HG02588 (cell line): ENCODE results near the gene SRA1.
A peak's percentile ranks its signal among the peaks of the same experiment; 100 is the strongest.

Experiments used
- ATAC-seq: cut with Tn5 transposase; IDR thresholded peaks from one replicate; pipeline ENCODE4 v1.9.1; 2021; ENCODE audit warnings: mild to moderate bottlenecking, moderate library complexity; ENCODE audit not compliant: unreplicated experiment

The SRA1 gene

DNA sequence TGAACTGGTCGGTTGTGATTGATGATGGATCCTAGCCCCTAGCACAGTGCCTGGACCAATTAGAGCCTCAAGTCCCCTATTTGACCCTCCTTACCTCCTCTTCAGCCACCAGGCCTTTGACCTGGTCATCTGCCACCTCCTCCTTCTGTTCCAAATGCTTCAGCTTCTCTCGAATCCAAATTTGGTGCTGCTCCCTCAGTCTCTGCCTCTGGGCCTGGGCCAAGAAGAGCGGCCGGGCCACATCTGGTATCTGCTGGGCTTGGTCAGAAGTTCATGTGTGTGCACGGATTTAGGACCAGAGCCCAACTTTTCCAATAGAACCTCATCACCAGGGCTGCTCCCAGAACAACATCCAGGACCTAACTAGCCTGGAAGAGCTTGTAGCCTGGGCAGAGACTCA is 13.8 kb upstream of the SRA1 start:
- ATAC-seq, result no peak

DNA sequence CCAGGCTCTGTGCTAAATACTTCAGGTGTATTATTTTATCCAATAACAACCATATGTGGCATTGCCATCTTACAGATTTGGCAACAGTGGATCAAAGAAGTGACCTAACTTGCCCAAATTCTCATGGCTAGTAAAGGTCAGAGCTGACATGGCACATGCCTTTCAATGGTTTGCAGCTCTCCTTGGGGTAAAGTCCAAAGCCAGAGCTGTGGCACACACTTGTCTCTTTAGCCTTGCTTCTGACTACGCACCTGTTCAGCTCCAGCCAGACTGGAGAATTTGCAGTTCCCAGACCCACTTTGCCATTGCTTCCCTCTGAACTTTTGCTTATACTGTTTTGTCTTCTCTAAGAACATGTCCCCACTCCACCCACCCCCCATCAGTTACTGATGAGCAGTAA is 13.2 kb upstream of the SRA1 start:
- no peak for ATAC-seq

DNA sequence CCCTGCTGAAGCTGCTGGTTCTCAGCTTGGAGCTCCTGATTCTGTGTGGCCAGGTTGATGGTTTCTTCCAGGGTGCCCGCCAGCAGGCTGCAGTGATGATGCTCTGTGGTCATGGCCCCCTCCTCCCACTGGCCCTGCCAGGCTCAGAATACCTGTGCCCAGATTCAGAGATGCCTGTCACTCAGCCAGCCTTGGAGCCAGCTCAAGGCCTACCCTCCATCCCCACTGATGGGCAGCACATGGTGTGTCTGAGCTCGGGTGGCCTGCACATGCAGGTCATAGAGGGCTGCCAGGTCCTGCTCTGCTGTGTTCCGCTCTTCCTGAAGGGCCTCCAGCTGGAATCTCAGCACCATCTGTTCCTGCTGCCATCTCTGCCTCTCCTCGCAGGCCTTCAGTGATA is 12.8 kb upstream of the SRA1 start:
- ATAC-seq, result no peak

DNA sequence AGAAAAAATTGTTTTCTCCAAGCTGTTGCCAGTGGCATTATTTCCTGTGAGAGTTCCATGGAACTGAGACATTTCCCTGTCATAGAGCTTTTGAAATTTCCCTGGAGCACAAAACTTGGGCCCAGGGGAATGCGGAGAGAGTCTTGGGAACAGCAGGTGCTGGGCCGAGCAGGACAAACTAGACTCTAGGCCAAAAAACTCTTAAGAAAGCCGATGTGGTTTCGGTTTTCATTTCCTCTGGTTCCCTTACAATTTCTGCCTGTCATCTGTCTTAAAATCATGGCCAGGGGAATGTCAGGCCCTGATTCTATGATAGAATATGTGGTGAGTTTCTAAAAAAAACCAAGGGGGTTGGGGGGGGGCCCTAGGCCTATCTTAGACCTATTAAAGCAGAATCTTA is 11.9 kb upstream of the SRA1 start:
- ATAC-seq, result no peak

DNA sequence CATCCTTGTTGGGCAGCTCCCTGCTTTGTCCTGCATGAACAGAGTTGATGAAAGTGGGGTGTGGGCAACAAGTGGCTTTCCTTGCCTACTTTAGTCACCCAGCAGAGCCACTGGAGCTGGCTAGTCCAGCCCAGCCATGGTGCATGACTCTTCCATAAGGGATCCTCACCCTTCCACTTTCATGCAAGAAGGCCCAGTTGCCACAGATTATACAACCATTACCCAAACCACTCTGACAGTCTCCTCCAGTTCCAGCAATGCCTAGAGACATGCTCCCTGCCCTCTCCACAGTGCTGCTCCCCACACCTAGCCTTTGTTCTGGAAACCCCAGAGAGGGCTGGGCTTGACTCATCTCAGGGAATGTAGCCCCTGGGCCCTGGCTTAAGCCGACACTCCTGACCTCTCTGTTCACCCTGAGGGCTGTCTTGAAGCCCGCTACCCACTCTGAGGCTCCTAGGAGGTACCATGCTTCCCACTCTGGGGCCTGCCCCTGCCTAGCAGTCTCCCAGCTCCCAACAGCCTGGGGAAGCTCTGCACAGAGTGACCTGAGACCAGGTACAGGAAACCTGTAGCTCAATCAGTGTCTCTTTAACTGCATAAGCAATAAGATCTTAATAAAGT is 11.3 kb upstream of the SRA1 start:
- ATAC-seq, result no peak

DNA sequence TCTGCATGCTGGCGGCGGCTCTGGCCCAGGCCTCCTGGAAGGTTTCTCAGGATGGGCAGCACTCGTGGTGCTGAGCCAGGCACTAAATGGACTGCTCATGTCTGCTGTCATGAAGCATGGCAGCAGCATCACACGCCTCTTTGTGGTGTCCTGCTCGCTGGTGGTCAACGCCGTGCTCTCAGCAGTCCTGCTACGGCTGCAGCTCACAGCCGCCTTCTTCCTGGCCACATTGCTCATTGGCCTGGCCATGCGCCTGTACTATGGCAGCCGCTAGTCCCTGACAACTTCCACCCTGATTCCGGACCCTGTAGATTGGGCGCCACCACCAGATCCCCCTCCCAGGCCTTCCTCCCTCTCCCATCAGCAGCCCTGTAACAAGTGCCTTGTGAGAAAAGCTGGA is 10.6 kb upstream of the SRA1 start:
- no peak for ATAC-seq

DNA sequence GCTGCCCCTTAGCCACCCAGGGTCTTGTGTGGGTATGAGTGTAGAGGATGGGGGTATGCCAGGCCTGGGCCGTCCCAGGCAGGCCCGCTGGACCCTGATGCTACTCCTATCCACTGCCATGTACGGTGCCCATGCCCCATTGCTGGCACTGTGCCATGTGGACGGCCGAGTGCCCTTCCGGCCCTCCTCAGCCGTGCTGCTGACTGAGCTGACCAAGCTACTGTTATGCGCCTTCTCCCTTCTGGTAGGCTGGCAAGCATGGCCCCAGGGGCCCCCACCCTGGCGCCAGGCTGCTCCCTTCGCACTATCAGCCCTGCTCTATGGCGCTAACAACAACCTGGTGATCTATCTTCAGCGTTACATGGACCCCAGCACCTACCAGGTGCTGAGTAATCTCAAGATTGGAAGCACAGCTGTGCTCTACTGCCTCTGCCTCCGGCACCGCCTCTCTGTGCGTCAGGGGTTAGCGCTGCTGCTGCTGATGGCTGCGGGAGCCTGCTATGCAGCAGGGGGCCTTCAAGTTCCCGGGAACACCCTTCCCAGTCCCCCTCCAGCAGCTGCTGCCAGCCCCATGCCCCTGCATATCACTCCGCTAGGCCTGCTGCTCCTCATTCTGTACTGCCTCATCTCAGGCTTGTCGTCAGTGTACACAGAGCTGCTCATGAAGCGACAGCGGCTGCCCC is 10.0 kb upstream of the SRA1 start:
- ATAC-seq, result no peak

DNA sequence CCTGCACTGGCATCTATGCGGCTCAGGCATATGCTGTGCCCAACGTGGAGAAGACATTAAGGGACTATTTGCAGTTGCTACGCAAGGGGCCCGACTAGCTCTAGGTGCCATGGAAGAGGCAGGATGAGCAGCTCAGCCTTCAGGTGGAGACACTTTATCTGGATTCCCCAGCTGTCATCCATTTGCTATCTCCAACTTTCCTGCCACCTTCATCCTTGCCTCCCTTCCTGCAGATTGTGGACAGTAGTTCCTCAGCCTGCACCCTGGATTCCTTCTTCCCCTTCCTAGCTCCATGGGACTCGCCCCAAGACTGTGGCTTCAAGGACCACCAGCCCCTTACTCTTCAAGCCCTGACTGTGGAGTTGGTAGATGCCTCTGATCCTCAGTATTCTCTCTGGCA is 9.4 kb upstream of the SRA1 start:
- ATAC-seq, result no peak

DNA sequence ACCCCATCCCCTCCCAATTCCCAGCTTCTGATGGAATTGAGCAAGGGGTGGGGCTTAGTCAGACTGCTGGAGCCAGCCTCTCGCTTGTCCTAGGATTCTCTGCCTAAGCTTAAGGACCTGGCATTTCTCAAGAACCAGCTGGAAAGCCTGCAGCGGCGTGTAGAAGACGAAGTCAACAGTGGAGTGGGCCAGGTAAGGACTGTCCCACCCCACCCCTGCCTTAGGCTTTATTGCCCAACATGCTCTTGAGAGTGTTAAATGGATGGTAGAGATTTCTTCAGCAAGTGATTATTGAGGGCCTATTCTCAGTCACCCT is 8.5 kb upstream of the SRA1 start:
- ATAC-seq, result no peak

DNA sequence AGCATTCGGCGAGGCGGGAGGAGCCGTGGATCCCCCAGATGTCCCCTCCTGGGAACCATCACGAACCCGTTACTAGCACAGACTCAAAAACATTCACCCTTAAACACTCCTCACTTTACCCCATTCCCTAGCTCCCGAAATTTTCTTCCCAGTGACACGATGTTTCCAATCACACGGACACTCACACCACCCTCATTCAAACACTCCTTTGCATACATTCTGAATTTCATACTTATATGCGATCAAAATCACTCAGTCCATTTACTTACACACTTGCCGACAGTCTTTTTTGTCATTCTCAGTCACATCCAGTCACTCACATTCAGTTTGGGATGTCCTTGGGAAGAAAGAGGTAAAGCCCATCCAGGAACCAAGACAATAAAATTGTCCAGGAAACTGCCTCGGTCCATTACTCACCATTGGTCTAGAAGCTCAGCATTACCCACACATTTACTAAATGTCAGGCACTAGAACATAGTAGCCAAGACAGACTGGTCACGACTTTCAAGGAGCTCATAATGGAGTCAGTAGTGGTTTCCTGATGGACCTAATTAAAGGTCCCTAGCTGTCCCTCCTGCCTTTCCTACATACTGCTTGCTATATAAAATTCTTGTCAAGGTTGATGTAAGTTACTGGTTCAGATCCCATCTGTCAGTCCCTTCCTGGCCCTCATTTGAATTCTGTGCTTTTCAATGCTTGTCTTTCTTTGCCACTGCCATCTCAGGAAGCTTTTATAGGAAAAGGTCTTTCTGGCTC is 7.9 kb upstream of the SRA1 start:
- no peak for ATAC-seq

DNA sequence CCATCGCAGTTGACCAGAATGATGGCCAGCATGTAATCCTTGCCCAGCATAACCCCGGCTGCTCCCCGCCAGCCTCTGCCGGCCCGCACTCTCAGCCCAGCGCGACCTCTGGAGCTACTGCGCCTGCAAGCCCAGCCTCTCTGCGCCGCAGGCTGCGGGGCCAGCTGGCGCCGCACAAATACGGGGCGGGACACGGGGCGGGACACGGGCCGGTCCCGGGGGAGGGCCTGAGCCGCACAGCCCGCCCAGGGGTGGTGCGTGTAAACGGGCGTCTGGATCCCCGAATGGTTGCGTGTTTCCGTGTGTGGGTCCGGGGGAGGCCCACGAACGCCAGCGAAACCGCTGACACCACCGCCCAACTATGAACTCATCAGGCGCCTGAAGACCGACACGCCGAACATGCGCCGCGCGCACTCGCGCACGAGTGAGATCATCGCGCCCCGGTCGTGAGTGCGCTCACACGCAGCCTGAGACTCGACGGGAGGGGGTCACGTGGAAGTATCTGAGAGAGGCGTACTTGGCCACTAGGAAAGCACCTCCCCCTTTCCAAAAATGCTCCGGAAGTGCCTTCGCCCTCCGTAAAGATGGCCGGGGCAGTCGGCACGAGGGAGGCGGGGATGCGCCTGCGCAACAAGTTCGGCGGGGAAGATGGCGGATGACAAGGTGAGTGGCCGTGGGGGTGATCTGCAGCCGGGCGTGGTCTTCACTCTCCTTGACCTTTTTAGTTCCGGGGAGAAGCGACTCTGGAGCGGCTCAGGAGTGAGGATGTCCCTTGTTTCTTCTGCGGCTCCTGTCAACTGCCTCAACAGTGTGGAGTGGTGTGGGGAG is 7.1 kb upstream of the SRA1 start, which contains the start of the genes APBB3 and SLC35A4:
Gene APBB3 (minus strand): TSS at position 403 of the 828 bp plus-strand sequence. CDS start 353 bp downstream, at position 50.
Gene SLC35A4 (plus strand): TSS at position 633 of the 828 bp plus-strand sequence. CDS start 2,342 bp downstream, outside the sequence.
- ATAC-seq, result peak; percentile 88

DNA sequence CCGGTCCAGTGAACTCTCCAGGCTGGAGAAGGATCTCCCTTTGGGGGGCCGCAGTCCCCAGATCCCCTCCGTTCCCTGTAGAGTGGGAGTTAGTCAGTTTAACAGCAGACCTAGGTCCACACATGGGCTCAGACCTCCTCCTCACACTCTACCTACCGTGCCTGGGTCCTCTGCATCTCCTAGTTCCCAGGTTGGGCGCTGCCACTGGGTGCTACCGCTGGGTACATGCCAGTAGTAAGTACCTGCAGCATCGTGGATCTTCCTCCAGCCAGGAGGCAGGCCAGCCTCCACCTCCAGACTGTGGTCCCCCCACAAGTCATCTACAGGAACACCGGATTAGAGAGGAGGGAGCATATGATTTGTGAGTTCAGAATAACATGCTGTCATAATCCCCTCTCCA is 6.3 kb upstream of the SRA1 start:
- ATAC-seq, result no peak

DNA sequence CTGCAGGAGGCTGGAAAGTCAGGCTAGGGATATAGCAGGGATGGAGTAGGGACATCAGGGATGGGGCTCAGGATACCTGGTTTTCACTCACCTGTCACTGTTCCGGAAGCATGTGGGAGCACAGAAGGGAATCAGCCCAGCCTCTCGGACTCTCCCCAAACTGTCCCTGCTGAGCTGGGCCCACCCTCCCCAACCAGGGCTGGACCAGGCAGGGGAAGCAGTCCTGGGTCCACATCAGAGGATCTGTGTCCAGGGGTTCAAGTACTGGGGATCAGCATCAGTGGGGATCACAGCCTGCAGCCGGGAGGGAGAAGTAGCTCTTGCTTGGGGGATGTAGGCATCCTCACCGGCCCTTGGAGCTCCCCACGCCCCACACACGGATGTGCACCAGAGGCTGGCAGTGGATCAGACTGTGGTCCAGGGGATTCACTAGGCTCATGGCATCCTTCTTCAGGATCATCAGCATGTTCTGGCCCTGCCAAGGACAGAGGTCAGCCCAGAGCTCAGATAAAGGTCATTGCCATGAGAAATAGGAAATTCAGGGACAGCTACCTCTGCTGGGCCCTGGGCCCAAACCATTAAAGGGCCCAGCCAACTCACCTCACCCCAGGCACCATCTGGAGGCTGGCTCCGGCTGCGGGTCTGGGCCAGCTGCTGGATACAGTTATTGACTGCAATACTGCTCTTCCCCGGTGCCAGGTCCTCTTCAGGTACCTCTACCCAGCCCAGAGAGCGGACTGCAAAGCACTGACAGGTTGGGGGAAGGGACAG is 4.7 kb upstream of the SRA1 start:
- ATAC-seq, result no peak

DNA sequence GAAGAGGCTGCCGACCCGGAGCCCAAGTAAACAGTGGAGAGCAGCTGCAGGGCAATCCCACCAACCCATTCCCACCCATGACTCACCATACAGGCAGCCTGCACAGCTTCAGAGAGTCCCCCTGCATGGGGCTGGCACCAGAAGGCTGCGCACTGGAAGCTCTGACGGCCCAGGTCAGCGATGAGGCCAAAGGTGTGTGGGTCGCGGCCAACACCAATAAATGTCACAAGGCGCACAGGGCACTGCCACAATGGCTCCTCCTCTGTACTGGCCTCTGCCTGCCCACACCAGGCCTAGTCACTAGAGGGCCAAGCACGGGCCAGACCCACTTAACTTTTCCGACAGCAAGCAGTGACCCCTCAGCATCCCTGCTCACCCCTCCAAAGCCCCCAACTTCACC is 3.0 kb upstream of the SRA1 start:
- no peak for ATAC-seq

DNA sequence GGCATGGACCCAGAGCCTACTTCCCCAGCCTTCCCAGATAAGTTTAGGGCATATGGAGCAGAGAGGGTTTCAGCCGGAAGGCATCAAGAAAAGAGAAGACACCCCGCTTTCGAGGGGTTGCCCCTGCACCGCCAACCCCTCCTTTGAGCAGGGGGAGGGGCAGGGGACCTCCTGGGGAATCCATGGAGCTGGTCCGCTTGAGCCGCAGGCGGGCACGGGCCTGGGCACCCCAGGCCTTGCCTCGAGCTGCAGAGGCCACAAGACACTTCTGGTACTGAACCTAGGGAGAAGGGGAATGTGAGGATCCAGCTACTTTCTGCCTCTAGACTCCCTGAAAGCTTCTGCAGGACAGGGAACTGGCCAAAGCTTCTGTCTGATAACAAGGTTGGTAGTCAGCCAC is 1.3 kb upstream of the SRA1 start:
- no peak for ATAC-seq

DNA sequence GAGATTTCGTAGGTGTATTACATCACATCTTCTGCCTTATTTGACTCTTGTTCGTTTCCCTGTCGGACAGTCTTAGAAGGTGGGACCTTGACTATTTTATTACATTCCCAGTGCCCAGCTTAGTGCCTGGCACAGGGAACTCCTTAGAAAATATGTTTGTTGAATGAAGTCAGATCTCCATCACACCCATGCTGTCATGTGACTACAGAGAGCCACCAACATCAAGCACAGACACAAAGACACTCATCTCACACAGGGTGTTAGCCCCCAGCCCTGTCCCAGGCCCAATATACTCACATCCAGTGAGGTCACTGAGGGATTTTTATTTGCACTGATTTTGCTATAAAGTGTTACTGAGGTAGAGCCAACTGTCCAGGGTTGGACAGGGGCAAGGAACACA is 692 bp upstream of the SRA1 start:
- no peak for ATAC-seq

DNA sequence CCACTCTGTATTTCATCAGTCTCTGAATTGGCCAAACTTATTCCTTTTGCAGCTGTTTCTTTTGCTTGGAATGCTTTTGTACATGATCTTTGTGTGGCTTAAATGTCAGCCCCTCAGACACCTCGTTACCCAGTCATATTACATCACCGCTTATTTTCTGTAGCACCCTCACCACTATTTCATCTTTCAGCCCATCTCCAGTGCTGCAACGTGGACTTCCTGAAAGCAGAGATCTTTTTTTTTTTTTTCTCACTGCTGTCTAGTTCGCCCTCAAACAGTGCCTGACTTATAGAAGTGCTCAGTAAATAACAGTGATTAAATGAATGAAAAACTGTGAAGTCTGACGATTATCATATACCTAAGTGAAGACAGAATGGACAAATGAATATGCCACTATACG is 835 bp downstream of the SRA1 start:
- ATAC-seq, result no peak

DNA sequence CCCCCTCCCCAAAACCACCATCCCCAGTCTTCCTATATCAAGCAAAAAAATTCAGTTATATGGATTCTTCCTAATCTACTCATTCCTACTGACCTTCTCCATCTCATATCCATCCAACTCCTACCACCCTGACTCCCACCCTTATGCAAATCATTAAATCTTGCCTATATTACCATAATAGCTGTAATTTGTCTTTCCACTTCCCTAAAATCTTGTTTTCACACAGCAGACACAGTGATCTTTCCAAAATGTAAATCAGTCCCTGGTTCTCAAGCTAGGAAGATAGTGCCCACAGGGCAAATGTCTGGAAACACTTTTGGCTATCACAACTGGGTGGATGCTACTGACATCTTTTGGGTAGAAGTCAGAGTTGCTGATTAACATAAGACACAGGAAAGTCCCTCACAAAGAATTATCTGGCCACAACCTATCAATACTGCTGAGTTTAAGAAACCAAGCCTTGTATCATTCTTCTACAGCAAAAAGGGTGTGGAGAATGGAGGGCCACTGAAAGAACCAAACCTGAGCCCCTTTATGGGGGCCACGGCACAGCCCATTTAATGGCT is 1.4 kb downstream of the SRA1 start:
- no peak for ATAC-seq

DNA sequence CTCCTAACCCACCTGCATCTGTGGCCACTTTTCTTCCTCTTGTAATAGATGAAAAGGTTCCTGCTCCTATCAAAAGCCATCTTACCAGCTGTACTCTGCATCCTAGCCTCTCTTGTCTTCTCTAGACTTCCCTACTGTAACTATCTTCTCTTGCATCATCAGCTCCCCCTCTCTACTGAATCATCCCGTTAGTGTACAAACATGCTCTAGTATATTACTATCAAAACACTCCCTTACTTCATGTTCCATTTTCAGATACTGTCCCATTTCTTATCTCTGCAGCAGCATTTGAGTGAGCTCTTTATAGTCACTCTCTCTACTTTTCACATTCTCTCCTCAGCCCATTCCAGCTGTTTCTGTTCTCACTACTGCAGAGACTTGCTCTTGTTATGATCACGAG is 2.8 kb downstream of the SRA1 start:
- no peak for ATAC-seq

DNA sequence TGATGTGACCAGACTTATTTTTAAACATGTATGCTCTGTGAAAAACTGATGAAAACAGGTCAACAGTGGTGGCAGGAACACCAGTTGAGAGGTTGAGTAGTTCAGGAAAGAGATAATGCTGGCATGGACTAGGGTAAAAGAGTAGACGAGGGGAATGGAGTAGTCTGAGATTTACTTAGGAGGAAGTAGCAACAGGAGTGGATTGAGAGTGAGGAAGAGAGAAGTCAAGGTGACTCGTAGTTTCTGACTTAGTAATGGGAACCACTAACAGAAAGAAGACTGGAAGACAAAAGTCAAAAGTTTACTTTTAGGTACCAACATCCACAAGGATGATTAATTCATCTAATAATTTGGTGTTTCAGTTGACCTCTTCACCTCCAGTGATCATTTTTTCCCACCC is 3.6 kb downstream of the SRA1 start:
- no peak for ATAC-seq
